DOHH2 (cell line): ENCODE data around the gene NEDD4L.

Source experiments
- H3F3A ChIP-seq: fragments of 200-600 bp; sonication (generic), shearing (Covaris generic); 2 replicates; pipeline ENCODE4 v1.6.0; 2016; ENCODE audit warnings: antibody characterized with exemption, mild to moderate bottlenecking; ENCODE audit not compliant: control insufficient read depth, insufficient read depth
- H3K27ac ChIP-seq: fragments of 200-600 bp; sonication (generic); 2 replicates; pipeline ENCODE4 v1.5.1; 2014; ENCODE audit warnings: low read depth, mild to moderate bottlenecking, low read length, moderate library complexity
- H3K27me3 ChIP-seq: fragments of 200-600 bp; sonication (generic); 2 replicates; pipeline ENCODE4 v1.6.1; 2014; ENCODE audit warnings: mild to moderate bottlenecking, low read length, mixed read lengths; ENCODE audit not compliant: control insufficient read depth
- H3K36me3 ChIP-seq: fragments of 200-600 bp; sonication (generic); 2 replicates; pipeline ENCODE4 v1.6.1; 2014; ENCODE audit warnings: mild to moderate bottlenecking, low read length, moderate library complexity, mixed read lengths; ENCODE audit not compliant: control insufficient read depth
- H3K4me1 ChIP-seq: fragments of 200-600 bp; sonication (generic); 2 replicates; pipeline ENCODE4 v1.6.1; 2014; ENCODE audit warnings: mild to moderate bottlenecking, low read length, mixed read lengths; ENCODE audit not compliant: control insufficient read depth
- H3K4me2 ChIP-seq: fragments of 200-600 bp; sonication (generic); 2 replicates; pipeline ENCODE4 v1.6.0; 2014; ENCODE audit warnings: mild to moderate bottlenecking, low read length, moderate library complexity
- H3K4me3 ChIP-seq: fragments of 200-600 bp; sonication (generic); 2 replicates; pipeline ENCODE4 v1.5.1; 2014; ENCODE audit warnings: mild to moderate bottlenecking, low read length, mixed read lengths
- H3K79me2 ChIP-seq: fragments of 200-600 bp; sonication (generic); 2 replicates; pipeline ENCODE4 v1.6.1; 2014; ENCODE audit warnings: mild to moderate bottlenecking, low read length, mixed read lengths; ENCODE audit not compliant: control insufficient read depth
- H3K9me2 ChIP-seq: fragments of 200-600 bp; sonication (generic); replicated peaks from 2 replicates; pipeline ENCODE4 v1.6.1; 2014; ENCODE audit warnings: mild to moderate bottlenecking, low read length, mixed read lengths; ENCODE audit not compliant: control insufficient read depth
- H3K9me3 ChIP-seq: fragments of 200-600 bp; sonication (generic); 2 replicates; pipeline ENCODE4 v1.6.1; 2014; ENCODE audit warnings: antibody characterized with exemption, low read length, mixed read lengths; ENCODE audit not compliant: control insufficient read depth, insufficient read depth
- H4K20me1 ChIP-seq: fragments of 200-600 bp; sonication (generic); 2 replicates; pipeline ENCODE4 v1.6.0; 2014; ENCODE audit warnings: low read depth, mild to moderate bottlenecking, antibody characterized with exemption, low read length, moderate library complexity; ENCODE audit not compliant: control insufficient read depth, insufficient read depth
- CTCF ChIP-seq: fragments of 200-600 bp; sonication (generic); IDR thresholded peaks from one replicate; pipeline ENCODE4 v1.5.1; 2014; ENCODE audit warnings: antibody characterized with exemption, mild to moderate bottlenecking, low read depth, low read length; ENCODE audit not compliant: poor library complexity, severe bottlenecking
- EZH2phosphoT487 ChIP-seq: fragments of 200-600 bp; sonication (generic); IDR thresholded peaks from 2 replicates; pipeline ENCODE4 v1.6.1; 2017; ENCODE audit warnings: borderline replicate concordance, mild to moderate bottlenecking, antibody characterized with exemption, low read length, moderate library complexity, mixed read lengths

The NEDD4L gene

DNA sequence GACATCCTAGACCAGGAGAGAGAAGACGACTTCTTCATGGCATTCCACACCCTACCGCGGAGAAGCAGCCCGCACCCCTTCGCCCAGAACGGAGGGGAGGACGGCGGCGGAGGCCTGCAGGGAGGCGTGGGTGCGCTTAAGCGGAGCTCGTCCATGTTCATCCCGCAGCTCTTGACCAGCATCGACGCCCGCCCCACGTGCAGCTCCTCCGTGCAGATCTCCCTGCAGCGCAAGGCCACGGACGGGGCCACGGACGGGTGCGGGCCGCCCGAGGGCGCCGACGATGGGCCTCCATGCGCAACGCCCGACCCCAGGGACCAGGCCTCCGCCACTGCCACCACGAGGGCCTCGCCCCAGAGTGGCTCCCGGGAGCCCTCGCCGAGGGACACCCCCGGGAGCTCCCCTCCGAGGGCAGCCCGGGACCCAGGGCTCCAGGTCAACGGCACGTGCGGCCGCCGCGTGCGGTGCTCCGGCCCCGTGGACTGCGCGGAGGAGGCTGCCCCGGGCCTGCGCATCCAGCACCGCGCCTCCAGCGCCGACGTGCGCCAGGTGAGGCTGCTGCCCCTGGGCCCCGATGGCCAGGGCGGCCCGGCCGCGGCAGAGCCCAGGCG lies 211.8 kb downstream of the NEDD4L start:
- TF ChIP-seq EZH2phosphoT487 (no peak), CTCF (no peak)
- H3K79me2 ChIP-seq, result peaks cover 15% of the 10 kb centered on the region; the same call in 1 of the 2 replicates
- H3K9me3 ChIP-seq, result no peaks in the 10 kb centered on the region
- H4K20me1 ChIP-seq, result no peaks in the 10 kb centered on the region; the same call in 1 of the 2 replicates
- no peaks in the 10 kb centered on the region for H3K27me3 ChIP-seq
- H3K36me3 ChIP-seq, result peaks cover 10% of the 10 kb centered on the region
- no peaks in the 10 kb centered on the region for H3K9me2 ChIP-seq
- 0 out of 2 replicates have a peak, but pooled peaks cover 2% of the 10 kb centered on the region for H3F3A ChIP-seq
- H3K4me3 ChIP-seq, result no peak overlapping the region
- no peak overlapping the region for H3K4me2 ChIP-seq
- peaks cover 16% of the 10 kb centered on the region for H3K4me1 ChIP-seq
- H3K27ac ChIP-seq, result no peak overlapping the region

- H3K79me2 ChIP-seq, result peaks cover 15% of the 10 kb centered on the region; the same call in 1 of the 2 replicates
- peaks cover 16% of the 10 kb centered on the region for H3K4me1 ChIP-seq
- no peaks in the 10 kb centered on the region for H3K27me3 ChIP-seq
- 0 out of 2 replicates have a peak, but pooled peaks cover 2% of the 10 kb centered on the region for H3F3A ChIP-seq
- H3K4me2 ChIP-seq, result no peak overlapping the region
- TF ChIP-seq EZH2phosphoT487 (no peak), CTCF (no peak)
- no peaks in the 10 kb centered on the region; the same call in 1 of the 2 replicates for H4K20me1 ChIP-seq
- no peaks in the 10 kb centered on the region for H3K9me3 ChIP-seq
- peaks cover 10% of the 10 kb centered on the region for H3K36me3 ChIP-seq
- no peaks in the 10 kb centered on the region for H3K9me2 ChIP-seq
- no peak overlapping the region for H3K27ac ChIP-seq
- no peak overlapping the region for H3K4me3 ChIP-seq
These were observed 212.5 kb downstream of the NEDD4L start for GRCh38 chr18:58256316-58257080.

DNA sequence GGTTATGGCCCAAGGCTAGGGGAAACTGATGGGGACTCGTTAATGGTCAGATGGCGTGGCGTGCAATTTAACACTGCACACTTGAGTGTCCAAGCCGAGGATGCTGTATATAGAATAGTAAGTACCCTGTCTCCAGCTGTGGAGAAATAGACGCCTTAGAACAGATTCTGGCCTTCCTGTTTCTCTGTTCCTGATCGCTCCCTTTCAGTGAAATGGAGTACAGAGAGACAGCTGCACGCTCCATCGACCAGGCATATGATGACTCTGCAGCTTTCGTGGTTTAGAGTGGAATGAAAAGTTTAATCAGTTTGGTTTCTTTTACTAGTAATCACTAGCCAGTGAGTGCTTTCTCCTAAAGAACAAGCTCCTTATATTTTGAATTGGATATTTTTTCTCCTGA lies 213.4 kb downstream of the NEDD4L start:
- Histone ChIP-seq H3K79me2 (peaks cover 15% of the 10 kb centered on the region; the same call in 1 of the 2 replicates), H3K27ac (no peak overlapping the region), H3K36me3 (peaks cover 10% of the 10 kb centered on the region), H3F3A (0 out of 2 replicates have a peak, but pooled peaks cover 2% of the 10 kb centered on the region), H3K4me2 (peak overlapping the region; percentile 25), H3K9me2 (no peaks in the 10 kb centered on the region), H3K4me1 (peaks cover 16% of the 10 kb centered on the region), H3K9me3 (no peaks in the 10 kb centered on the region), H3K4me3 (no peak overlapping the region), H3K27me3 (no peaks in the 10 kb centered on the region), H4K20me1 (no peaks in the 10 kb centered on the region; the same call in 1 of the 2 replicates)
- TF ChIP-seq EZH2phosphoT487 (no peak), CTCF (no peak)
